ENCODE measurements around the gene RHO.
"Not testable (repeated sequence)": the region's sequence is repeated elsewhere in the genome, so short reads cannot be mapped to it uniquely, and the experiment has no call there.

The RHO gene

GRCh38 chr3:129483870-129484269 lies 44.6 kb upstream of the RHO start:
- Histone ChIP-seq H3K4me3 (ENCODE audit: low read length, poor library complexity, severe bottlenecking) (no peak overlapping the region), H3F3A (ENCODE audit: low read depth) (no peaks in the 10 kb centered on the region), H3K9me2 (replicated peaks; ENCODE audit: low read depth, low read length) (no peaks in the 10 kb centered on the region), H2AFZ (ENCODE audit: low read length) (no peak overlapping the region), H3K4me2 (ENCODE audit: low read depth, low read length, poor library complexity, severe bottlenecking) (no peak overlapping the region), H3K9ac (ENCODE audit: low read depth, low read length, poor library complexity, severe bottlenecking) (no peak overlapping the region), H3K9me3 (ENCODE audit: insufficient read depth, low read depth, low read length) (no peaks in the 10 kb centered on the region), H3K36me3 (ENCODE audit: insufficient read depth, low read length) (peaks cover 22% of the 10 kb centered on the region; the same call in 1 of the 2 replicates), H3K27me3 (ENCODE audit: insufficient read depth, low read length, poor library complexity, severe bottlenecking) (no peaks in the 10 kb centered on the region), H4K20me1 (ENCODE audit: insufficient read depth, low read length, poor library complexity, severe bottlenecking) (no peaks in the 10 kb centered on the region), H3K4me1 (ENCODE audit: insufficient read depth, low read length, poor library complexity, severe bottlenecking) (no peaks in the 10 kb centered on the region), H3K79me2 (ENCODE audit: insufficient read depth, low read length) (no peaks in the 10 kb centered on the region)
- TF ChIP-seq CTCF (conservative IDR thresholded peaks at IDR 0.05; ENCODE audit: low read length) (no peak), EZH2phosphoT487 (IDR thresholded peaks at IDR 0.05; ENCODE audit: borderline replicate concordance) (no peak)

GRCh38 chr3:129485146-129485545 lies 43.3 kb upstream of the RHO start:
- peaks cover 14% of the 10 kb centered on the region; the same call in 1 of the 2 replicates for H3K36me3 ChIP-seq (ENCODE audit: insufficient read depth, low read length)
- H3K4me3 ChIP-seq (ENCODE audit: low read length, poor library complexity, severe bottlenecking); H3K4me2 ChIP-seq (ENCODE audit: low read depth, low read length, poor library complexity, severe bottlenecking); H3K27me3 ChIP-seq (ENCODE audit: insufficient read depth, low read length, poor library complexity, severe bottlenecking); H3K9me2 ChIP-seq (replicated peaks; ENCODE audit: low read depth, low read length); H4K20me1 ChIP-seq (ENCODE audit: insufficient read depth, low read length, poor library complexity, severe bottlenecking); H2AFZ ChIP-seq (ENCODE audit: low read length); H3K4me1 ChIP-seq (ENCODE audit: insufficient read depth, low read length, poor library complexity, severe bottlenecking); H3K79me2 ChIP-seq (ENCODE audit: insufficient read depth, low read length); H3F3A ChIP-seq (ENCODE audit: low read depth); H3K9ac ChIP-seq (ENCODE audit: low read depth, low read length, poor library complexity, severe bottlenecking); H3K9me3 ChIP-seq (ENCODE audit: insufficient read depth, low read depth, low read length): not testable (repeated sequence)

- no peaks in the 10 kb centered on the region for H3K27me3 ChIP-seq (ENCODE audit: insufficient read depth, low read length, poor library complexity, severe bottlenecking)
- H3F3A ChIP-seq (ENCODE audit: low read depth), result no peaks in the 10 kb centered on the region
- H3K9ac ChIP-seq (ENCODE audit: low read depth, low read length, poor library complexity, severe bottlenecking), result no peak overlapping the region
- no peaks in the 10 kb centered on the region for H3K79me2 ChIP-seq (ENCODE audit: insufficient read depth, low read length)
- no peaks in the 10 kb centered on the region for H3K9me3 ChIP-seq (ENCODE audit: insufficient read depth, low read depth, low read length)
- H2AFZ ChIP-seq (ENCODE audit: low read length), result no peak overlapping the region
- H3K4me2 ChIP-seq (ENCODE audit: low read depth, low read length, poor library complexity, severe bottlenecking), result no peak overlapping the region
- no peak overlapping the region for H3K4me3 ChIP-seq (ENCODE audit: low read length, poor library complexity, severe bottlenecking)
- no peak for TF ChIP-seq EZH2phosphoT487 (IDR thresholded peaks at IDR 0.05; ENCODE audit: borderline replicate concordance)
- no peak for TF ChIP-seq CTCF (conservative IDR thresholded peaks at IDR 0.05; ENCODE audit: low read length)
- H4K20me1 ChIP-seq (ENCODE audit: insufficient read depth, low read length, poor library complexity, severe bottlenecking), result no peaks in the 10 kb centered on the region
- no peaks in the 10 kb centered on the region for H3K4me1 ChIP-seq (ENCODE audit: insufficient read depth, low read length, poor library complexity, severe bottlenecking)
- peaks cover 13% of the 10 kb centered on the region; the same call in 1 of the 2 replicates for H3K36me3 ChIP-seq (ENCODE audit: insufficient read depth, low read length)
- H3K9me2 ChIP-seq (replicated peaks; ENCODE audit: low read depth, low read length), result no peaks in the 10 kb centered on the region
Observed at GRCh38 chr3:129485721-129486663, 42.4 kb upstream of the RHO start.
